GM18526 (cell line): Measurements from ENCODE around the gene RBM34.

Experiments used
- POLR2A ChIP-seq: IDR thresholded peaks from 3 replicates; pipeline ENCODE4 v1.6.1; 2011; ENCODE audit not compliant: insufficient read length; ENCODE audit errors: extremely low read depth

RBM34 gene

GRCh38 chr1:235128456-235129328 lies 32.4 kb downstream of the RBM34 start, which contains the start of gene TOMM20:
TSS of gene TOMM20 (minus strand) at chr1:235128837. CDS start at chr1:235128715, 122 bp downstream.
- peak; percentile 95 for TF ChIP-seq POLR2A

- no peak for TF ChIP-seq POLR2A
Observed at GRCh38 chr1:235127732-235128455, 33.2 kb downstream of the RBM34 start.

GRCh38 chr1:235127203-235127602 lies 33.8 kb downstream of the RBM34 start:
- TF ChIP-seq POLR2A, result no peak

GRCh38 chr1:235124665-235125064 lies 36.4 kb downstream of the RBM34 start:
- no peak for TF ChIP-seq POLR2A

GRCh38 chr1:235124111-235124510 lies 36.9 kb downstream of the RBM34 start:
- TF ChIP-seq POLR2A, result no peak

- no peak for TF ChIP-seq POLR2A
Observed at GRCh38 chr1:235122348-235122747, 38.7 kb downstream of the RBM34 start.

- TF ChIP-seq POLR2A, result no peak
Observed at GRCh38 chr1:235113183-235113917, 47.7 kb downstream of the RBM34 start.

- no peak for TF ChIP-seq POLR2A
Observed at GRCh38 chr1:235112297-235113182, 48.5 kb downstream of the RBM34 start.

GRCh38 chr1:235111107-235111506 lies 49.9 kb downstream of the RBM34 start:
- no peak for TF ChIP-seq POLR2A

GRCh38 chr1:235108876-235109275 lies 52.2 kb downstream of the RBM34 start:
- TF ChIP-seq POLR2A, result no peak

- TF ChIP-seq POLR2A, result no peak
Observed at GRCh38 chr1:235108185-235108593, 52.9 kb downstream of the RBM34 start.

GRCh38 chr1:235107368-235108184 lies 53.5 kb downstream of the RBM34 start:
- TF ChIP-seq POLR2A, result no peak

- TF ChIP-seq POLR2A, result no peak
Observed at GRCh38 chr1:235106457-235106856, 54.6 kb downstream of the RBM34 start.
